C4-2B (cell line): Measurements from ENCODE around the gene SULT4A1.

Experiments used
- ZFX ChIP-seq: fragments of 450-650 bp; IDR thresholded peaks from 2 replicates; pipeline ENCODE4 v1.6.1; 2017
- TF ChIP-seq, protein P1 (sequence below): fragments of 450-650 bp; conservative IDR thresholded peaks from 2 replicates; pipeline ENCODE4 v1.5.1; 2017; ENCODE audit warnings: mild to moderate bottlenecking

DNA sequence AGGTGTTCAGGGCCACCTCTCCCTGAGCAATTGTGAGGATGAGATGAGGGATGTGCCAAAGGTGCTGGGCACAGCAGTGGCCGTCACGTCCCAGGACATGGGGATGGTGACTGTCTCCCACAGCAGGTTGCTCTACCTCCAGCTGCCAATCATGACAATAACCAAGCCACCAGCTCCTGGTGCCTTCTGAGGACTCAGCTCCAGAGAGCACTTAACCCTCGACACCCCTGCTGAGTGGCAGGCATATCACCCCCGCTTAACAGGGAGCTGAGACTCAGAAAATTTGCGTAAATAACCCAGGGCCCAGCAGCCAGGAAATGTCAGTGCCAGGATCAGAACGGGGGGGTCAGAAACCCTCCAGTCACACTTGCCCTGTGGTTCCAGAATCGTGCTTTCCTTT is 37.9 kb upstream of the SULT4A1 start:
- TF ChIP-seq, protein P1, sequence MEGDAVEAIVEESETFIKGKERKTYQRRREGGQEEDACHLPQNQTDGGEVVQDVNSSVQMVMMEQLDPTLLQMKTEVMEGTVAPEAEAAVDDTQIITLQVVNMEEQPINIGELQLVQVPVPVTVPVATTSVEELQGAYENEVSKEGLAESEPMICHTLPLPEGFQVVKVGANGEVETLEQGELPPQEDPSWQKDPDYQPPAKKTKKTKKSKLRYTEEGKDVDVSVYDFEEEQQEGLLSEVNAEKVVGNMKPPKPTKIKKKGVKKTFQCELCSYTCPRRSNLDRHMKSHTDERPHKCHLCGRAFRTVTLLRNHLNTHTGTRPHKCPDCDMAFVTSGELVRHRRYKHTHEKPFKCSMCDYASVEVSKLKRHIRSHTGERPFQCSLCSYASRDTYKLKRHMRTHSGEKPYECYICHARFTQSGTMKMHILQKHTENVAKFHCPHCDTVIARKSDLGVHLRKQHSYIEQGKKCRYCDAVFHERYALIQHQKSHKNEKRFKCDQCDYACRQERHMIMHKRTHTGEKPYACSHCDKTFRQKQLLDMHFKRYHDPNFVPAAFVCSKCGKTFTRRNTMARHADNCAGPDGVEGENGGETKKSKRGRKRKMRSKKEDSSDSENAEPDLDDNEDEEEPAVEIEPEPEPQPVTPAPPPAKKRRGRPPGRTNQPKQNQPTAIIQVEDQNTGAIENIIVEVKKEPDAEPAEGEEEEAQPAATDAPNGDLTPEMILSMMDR = no peak
- TF ChIP-seq ZFX = no peak
